SW480 (cell line): ENCODE measurements around the gene NTRK3.

Source experiments
- DNase-seq: peaks from one replicate; pipeline ENCODE4 v3.0.0-alpha.2; 2016; ENCODE audit warnings: low spot score

The NTRK3 gene

GRCh38 chr15:88028024-88028423 lies 228.5 kb downstream of the NTRK3 start:
- no peak for DNase-seq

- no peak for DNase-seq
These were observed 232.6 kb downstream of the NTRK3 start for GRCh38 chr15:88023914-88024313.

- DNase-seq = no peak
These were observed 233.8 kb downstream of the NTRK3 start for GRCh38 chr15:88022716-88023115.

- no peak for DNase-seq
These were observed 234.9 kb downstream of the NTRK3 start for GRCh38 chr15:88021601-88022000.

GRCh38 chr15:88020806-88021205 lies 235.7 kb downstream of the NTRK3 start:
- DNase-seq = no peak

GRCh38 chr15:88019656-88020055 lies 236.9 kb downstream of the NTRK3 start:
- no peak for DNase-seq

GRCh38 chr15:88018869-88019641 lies 237.5 kb downstream of the NTRK3 start:
- DNase-seq = no peak

GRCh38 chr15:88017753-88018152 lies 238.8 kb downstream of the NTRK3 start:
- no peak for DNase-seq

GRCh38 chr15:88016406-88016805 lies 240.1 kb downstream of the NTRK3 start:
- DNase-seq = no peak

GRCh38 chr15:88015228-88015860 lies 241.2 kb downstream of the NTRK3 start:
- no peak for DNase-seq

- no peak for DNase-seq
These were observed 241.9 kb downstream of the NTRK3 start for GRCh38 chr15:88014454-88015160.

- no peak for DNase-seq
These were observed 243.4 kb downstream of the NTRK3 start for GRCh38 chr15:88013111-88013510.

GRCh38 chr15:88012688-88013087 lies 243.9 kb downstream of the NTRK3 start:
- no peak for DNase-seq

GRCh38 chr15:88012233-88012632 lies 244.3 kb downstream of the NTRK3 start:
- DNase-seq = no peak

GRCh38 chr15:88011533-88011932 lies 245.0 kb downstream of the NTRK3 start:
- no peak for DNase-seq

- DNase-seq = no peak
These were observed 250.4 kb downstream of the NTRK3 start for GRCh38 chr15:88006146-88006545.

GRCh38 chr15:88004399-88004798 lies 252.1 kb downstream of the NTRK3 start:
- no peak for DNase-seq

- DNase-seq = no peak
These were observed 252.8 kb downstream of the NTRK3 start for GRCh38 chr15:88003541-88004327.

GRCh38 chr15:88002706-88003105 lies 253.8 kb downstream of the NTRK3 start:
- no peak for DNase-seq

GRCh38 chr15:87998630-87999029 lies 257.9 kb downstream of the NTRK3 start:
- DNase-seq = no peak

- no peak for DNase-seq
These were observed 269.8 kb downstream of the NTRK3 start for GRCh38 chr15:87986776-87987175.

GRCh38 chr15:87985451-87985850 lies 271.1 kb downstream of the NTRK3 start:
- DNase-seq = no peak
